HEK293 (cell line): ENCODE data around the gene ZNF428.

ENCODE experiments used
- ZNF266 ChIP-seq: fragments of 450-650 bp; formaldehyde crosslinking; IDR thresholded peaks from 2 replicates; pipeline ENCODE4 v1.5.1; 2016; ENCODE audit warnings: missing biosample characterization, missing genetic modification characterization, low read depth
- TF ChIP-seq, protein P1 (sequence below): fragments of 450-650 bp; formaldehyde crosslinking; IDR thresholded peaks from 2 replicates; pipeline ENCODE4 v1.5.1; 2016; ENCODE audit warnings: missing biosample characterization, missing genetic modification characterization
- TF ChIP-seq, protein P2 (sequence below): fragments of 450-650 bp; formaldehyde crosslinking; IDR thresholded peaks from 2 replicates; pipeline ENCODE4 v1.5.1; 2016; ENCODE audit warnings: missing biosample characterization, missing genetic modification characterization
- TF ChIP-seq, protein P3 (sequence below): sonication (generic); formaldehyde crosslinking; IDR thresholded peaks from 2 replicates; pipeline ENCODE4 v1.8.1; 2022; ENCODE audit warnings: mild to moderate bottlenecking, moderate library complexity, missing genetic modification reagents

DNA sequence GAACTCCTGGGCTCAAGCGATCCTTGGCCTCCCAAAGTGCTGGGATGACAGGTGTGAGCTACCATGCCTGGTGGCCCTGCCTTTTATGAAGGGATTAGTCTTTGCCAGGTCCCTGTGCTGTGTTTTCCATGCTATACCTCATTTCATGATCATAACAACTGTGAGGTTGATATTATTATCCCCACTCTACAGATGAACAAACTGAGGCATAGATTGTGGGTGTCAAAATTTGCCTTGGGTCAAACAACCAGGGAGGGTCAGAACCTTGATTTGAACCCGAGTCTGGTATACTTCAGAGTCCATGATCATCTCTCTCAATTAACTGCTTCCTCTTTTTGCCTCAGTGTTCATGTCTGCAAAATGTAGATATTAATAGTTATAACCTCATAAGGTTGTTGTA, 36.9 kb downstream of the ZNF428 start:
- TF ChIP-seq, protein P1, sequence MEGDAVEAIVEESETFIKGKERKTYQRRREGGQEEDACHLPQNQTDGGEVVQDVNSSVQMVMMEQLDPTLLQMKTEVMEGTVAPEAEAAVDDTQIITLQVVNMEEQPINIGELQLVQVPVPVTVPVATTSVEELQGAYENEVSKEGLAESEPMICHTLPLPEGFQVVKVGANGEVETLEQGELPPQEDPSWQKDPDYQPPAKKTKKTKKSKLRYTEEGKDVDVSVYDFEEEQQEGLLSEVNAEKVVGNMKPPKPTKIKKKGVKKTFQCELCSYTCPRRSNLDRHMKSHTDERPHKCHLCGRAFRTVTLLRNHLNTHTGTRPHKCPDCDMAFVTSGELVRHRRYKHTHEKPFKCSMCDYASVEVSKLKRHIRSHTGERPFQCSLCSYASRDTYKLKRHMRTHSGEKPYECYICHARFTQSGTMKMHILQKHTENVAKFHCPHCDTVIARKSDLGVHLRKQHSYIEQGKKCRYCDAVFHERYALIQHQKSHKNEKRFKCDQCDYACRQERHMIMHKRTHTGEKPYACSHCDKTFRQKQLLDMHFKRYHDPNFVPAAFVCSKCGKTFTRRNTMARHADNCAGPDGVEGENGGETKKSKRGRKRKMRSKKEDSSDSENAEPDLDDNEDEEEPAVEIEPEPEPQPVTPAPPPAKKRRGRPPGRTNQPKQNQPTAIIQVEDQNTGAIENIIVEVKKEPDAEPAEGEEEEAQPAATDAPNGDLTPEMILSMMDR = no peak
- TF ChIP-seq ZNF266 = no peak
- TF ChIP-seq, protein P2, sequence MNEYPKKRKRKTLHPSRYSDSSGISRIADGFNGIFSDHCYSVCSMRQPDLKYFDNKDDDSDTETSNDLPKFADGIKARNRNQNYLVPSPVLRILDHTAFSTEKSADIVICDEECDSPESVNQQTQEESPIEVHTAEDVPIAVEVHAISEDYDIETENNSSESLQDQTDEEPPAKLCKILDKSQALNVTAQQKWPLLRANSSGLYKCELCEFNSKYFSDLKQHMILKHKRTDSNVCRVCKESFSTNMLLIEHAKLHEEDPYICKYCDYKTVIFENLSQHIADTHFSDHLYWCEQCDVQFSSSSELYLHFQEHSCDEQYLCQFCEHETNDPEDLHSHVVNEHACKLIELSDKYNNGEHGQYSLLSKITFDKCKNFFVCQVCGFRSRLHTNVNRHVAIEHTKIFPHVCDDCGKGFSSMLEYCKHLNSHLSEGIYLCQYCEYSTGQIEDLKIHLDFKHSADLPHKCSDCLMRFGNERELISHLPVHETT (tag by site-specific recombination) = no peak
- TF ChIP-seq, protein P3, sequence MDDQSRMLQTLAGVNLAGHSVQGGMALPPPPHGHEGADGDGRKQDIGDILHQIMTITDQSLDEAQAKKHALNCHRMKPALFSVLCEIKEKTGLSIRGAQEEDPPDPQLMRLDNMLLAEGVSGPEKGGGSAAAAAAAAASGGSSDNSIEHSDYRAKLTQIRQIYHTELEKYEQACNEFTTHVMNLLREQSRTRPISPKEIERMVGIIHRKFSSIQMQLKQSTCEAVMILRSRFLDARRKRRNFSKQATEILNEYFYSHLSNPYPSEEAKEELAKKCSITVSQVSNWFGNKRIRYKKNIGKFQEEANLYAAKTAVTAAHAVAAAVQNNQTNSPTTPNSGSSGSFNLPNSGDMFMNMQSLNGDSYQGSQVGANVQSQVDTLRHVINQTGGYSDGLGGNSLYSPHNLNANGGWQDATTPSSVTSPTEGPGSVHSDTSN (CRISPR knock-in tag) = no peak
